Activated naive CD4-positive, alpha-beta T cell treated with anti-CD3 and anti-CD28 coated beads for 36 hours (primary cell): Measurements from ENCODE around the gene BCAM. TPM values are rescaled to one million over a fixed set of nuclear protein-coding genes. Genes with fewer than 3 reads are reported as not detected.
"Not testable (repeated sequence)": the region's sequence is repeated elsewhere in the genome, so short reads cannot be mapped to it uniquely, and the experiment has no call there.

ENCODE experiments used
- CTCF ChIA-PET: fragments of 350-600 bp; sonication (Branson Sonifier 250); formaldehyde crosslinking; loops from one replicate; lab custom pipeline; 2021; ENCODE audit warnings: antibody characterized with exemption; lab: Charles Lee
- DNase-seq: peaks from one replicate; pipeline ENCODE4 v3.0.0-alpha.2; 2020
- H3K27ac Mint-ChIP-seq: one replicate; pipeline ENCODE4 v1.8.0; 2021; ENCODE audit warnings: mild to moderate bottlenecking, mixed read lengths
- H3K27me3 Mint-ChIP-seq: one replicate; pipeline ENCODE4 v1.8.0; 2021; ENCODE audit warnings: low read depth, mixed read lengths
- H3K36me3 Mint-ChIP-seq: one replicate; pipeline ENCODE4 v1.8.0; 2021; ENCODE audit warnings: low read depth, mixed read lengths
- H3K4me1 Mint-ChIP-seq: one replicate; pipeline ENCODE4 v1.8.0; 2021; ENCODE audit warnings: low read depth, mixed read lengths
- H3K4me3 Mint-ChIP-seq: one replicate; pipeline ENCODE4 v1.8.0; 2021; ENCODE audit warnings: mild to moderate bottlenecking, moderate library complexity, mixed read lengths
- H3K9me3 Mint-ChIP-seq: one replicate; pipeline ENCODE4 v1.8.0; 2021; ENCODE audit warnings: mixed read lengths
- intact Hi-C: fragments of 100-400 bp; cut with micrococcal nuclease; formaldehyde crosslinking; loops from one replicate; pipeline ENCODE4 v1.15.1; 2023
- total RNA-seq, 2 experiments: library from RNA; stranded (reverse); gene quantifications; one replicate each; pipeline ENCODE4 v1.2.3, GENCODE V29; 2021

Gene BCAM
- total RNA-seq, 2 experiments from 2014 or later, result not detected

GRCh38 chr19:44847144-44848035 is 38.5 kb downstream of the BCAM start:
- H3K4me1 Mint-ChIP-seq, result peaks cover 17% of the 10 kb centered on the region
- CTCF ChIA-PET, result interaction anchor here (0.8 kb wide), 1 partner anchor 77 kb away, joined by 4 read pairs; no protein-coding TSS in a partner anchor
- peak; percentile 18 for DNase-seq

GRCh38 chr19:44848036-44848811 is 39.3 kb downstream of the BCAM start:
- Mint-ChIP-seq H3K27me3 (peaks cover 18% of the 10 kb centered on the region), H3K4me1 (peaks cover 17% of the 10 kb centered on the region), H3K27ac (no peak overlapping the region), H3K9me3 (no peaks in the 10 kb centered on the region), H3K4me3 (no peak overlapping the region), H3K36me3 (no peaks in the 10 kb centered on the region)
- intact Hi-C loops, result loop anchor here (10.0 kb wide), 1 partner anchor 193 kb away; no protein-coding TSS in a partner anchor
- CTCF ChIA-PET, result interaction anchor here (0.7 to 1.3 kb wide), 2 partner anchors 71 to 124 kb away, joined by 3 to 5 read pairs; no protein-coding TSS in a partner anchor
- DNase-seq, result peak; percentile 18

More at GRCh38 chr19:44847144-44848035, 38.5 kb downstream of the BCAM start:
- Mint-ChIP-seq H3K27me3 (peaks cover 18% of the 10 kb centered on the region), H3K4me3 (peak overlapping the region; percentile 53), H3K36me3 (no peaks in the 10 kb centered on the region), H3K9me3 (no peaks in the 10 kb centered on the region), H3K27ac (no peak overlapping the region)
- intact Hi-C loops, result loop anchor here (2.0 to 10.0 kb wide), 2 partner anchors 107 to 193 kb away; partner anchors contain the start of gene CLPTM1

- Mint-ChIP-seq H3K36me3 (no peaks in the 10 kb centered on the region), H3K4me3 (no peak overlapping the region), H3K27ac (no peak overlapping the region), H3K27me3 (peaks cover 18% of the 10 kb centered on the region), H3K4me1 (peaks cover 17% of the 10 kb centered on the region), H3K9me3 (no peaks in the 10 kb centered on the region)
- no peak for DNase-seq
- intact Hi-C loops, result loop anchor here (10.0 kb wide), 1 partner anchor 194 kb away; no protein-coding TSS in a partner anchor
- CTCF ChIA-PET, result interaction anchor here (0.7 to 1.3 kb wide), 3 partner anchors 72 to 125 kb away, joined by 3 to 5 read pairs (median 3); no protein-coding TSS in a partner anchor
These were observed 40.0 kb downstream of the BCAM start for GRCh38 chr19:44848812-44849447.

GRCh38 chr19:44850641-44851109 is 41.8 kb downstream of the BCAM start:
- CTCF ChIA-PET, result interaction anchor here (0.6 to 1.3 kb wide), 2 partner anchors 67 to 1051 kb away, joined by 3 to 5 read pairs; no protein-coding TSS in a partner anchor
- H3K27ac Mint-ChIP-seq, result no peak overlapping the region
- H3K9me3 Mint-ChIP-seq, result no peaks in the 10 kb centered on the region
- DNase-seq, result no peak
- H3K4me3 Mint-ChIP-seq, result no peak overlapping the region
- H3K36me3 Mint-ChIP-seq, result no peaks in the 10 kb centered on the region
- H3K4me1 Mint-ChIP-seq, result peaks cover 10% of the 10 kb centered on the region
- intact Hi-C loops, result no loop called here
- peaks cover 13% of the 10 kb centered on the region for H3K27me3 Mint-ChIP-seq

GRCh38 chr19:44851427-44851826 is 42.5 kb downstream of the BCAM start:
- Mint-ChIP-seq H3K4me1 (peaks cover 9% of the 10 kb centered on the region), H3K27ac (no peak overlapping the region), H3K27me3 (peaks cover 13% of the 10 kb centered on the region), H3K9me3 (no peaks in the 10 kb centered on the region), H3K36me3 (no peaks in the 10 kb centered on the region), H3K4me3 (no peak overlapping the region)
- intact Hi-C loops, result no loop called here
- DNase-seq, result no peak
- CTCF ChIA-PET, result interaction anchor here (0.6 kb wide), 2 partner anchors 119 to 1052 kb away, joined by 3 read pairs; no protein-coding TSS in a partner anchor

- H3K27me3 Mint-ChIP-seq, result no peaks in the 10 kb centered on the region
These were observed 46.7 kb downstream of the BCAM start for GRCh38 chr19:44855606-44856005.

GRCh38 chr19:44856421-44857083 is 47.6 kb downstream of the BCAM start:
- H3K4me3 Mint-ChIP-seq, result no peak overlapping the region
- intact Hi-C loops, result no loop called here
- no peak overlapping the region for H3K27ac Mint-ChIP-seq
- H3K4me1 Mint-ChIP-seq, result no peaks in the 10 kb centered on the region
- H3K9me3 Mint-ChIP-seq, result no peaks in the 10 kb centered on the region
- CTCF ChIA-PET, result interaction anchor here (1.2 kb wide), 1 partner anchor 10 kb away, joined by 3 read pairs; no protein-coding TSS in a partner anchor
- no peaks in the 10 kb centered on the region for H3K36me3 Mint-ChIP-seq
- H3K27me3 Mint-ChIP-seq, result no peaks in the 10 kb centered on the region
- no peak for DNase-seq

More at GRCh38 chr19:44855606-44856005, 46.7 kb downstream of the BCAM start:
- CTCF ChIA-PET, result no interaction called here
- intact Hi-C loops, result no loop called here
- Mint-ChIP-seq H3K27ac (no peak overlapping the region), H3K9me3 (no peaks in the 10 kb centered on the region), H3K36me3 (no peaks in the 10 kb centered on the region), H3K4me1 (no peaks in the 10 kb centered on the region), H3K4me3 (no peak overlapping the region)
- no peak for DNase-seq

GRCh38 chr19:44857837-44858236 is 48.9 kb downstream of the BCAM start:
- Mint-ChIP-seq H3K27me3 (no peaks in the 10 kb centered on the region), H3K4me1 (no peaks in the 10 kb centered on the region), H3K9me3 (no peaks in the 10 kb centered on the region), H3K4me3 (no peak overlapping the region), H3K27ac (no peak overlapping the region), H3K36me3 (no peaks in the 10 kb centered on the region)
- intact Hi-C loops, result no loop called here
- CTCF ChIA-PET, result interaction anchor here (0.7 to 1.2 kb wide), 3 partner anchors 9 to 74 kb away, joined by 3 read pairs; no protein-coding TSS in a partner anchor
- no peak for DNase-seq

- intact Hi-C loops, H3K9me3 Mint-ChIP-seq, H3K36me3 Mint-ChIP-seq, DNase-seq, H3K27me3 Mint-ChIP-seq, CTCF ChIA-PET, H3K4me1 Mint-ChIP-seq, H3K4me3 Mint-ChIP-seq, H3K27ac Mint-ChIP-seq: not testable (repeated sequence)
These were observed 52.7 kb downstream of the BCAM start for GRCh38 chr19:44861576-44861975.

GRCh38 chr19:44863990-44864389 is 55.1 kb downstream of the BCAM start:
- no peak overlapping the region for H3K27ac Mint-ChIP-seq
- H3K9me3 Mint-ChIP-seq, result no peaks in the 10 kb centered on the region
- no peak overlapping the region for H3K4me3 Mint-ChIP-seq
- no peak for DNase-seq
- CTCF ChIA-PET, result no interaction called here
- no peaks in the 10 kb centered on the region for H3K27me3 Mint-ChIP-seq
- no peaks in the 10 kb centered on the region for H3K36me3 Mint-ChIP-seq
- H3K4me1 Mint-ChIP-seq, result no peaks in the 10 kb centered on the region
- intact Hi-C loops, result no loop called here

GRCh38 chr19:44865196-44865767 is 56.4 kb downstream of the BCAM start:
- Mint-ChIP-seq H3K4me1 (no peaks in the 10 kb centered on the region), H3K27ac (no peak overlapping the region), H3K4me3 (no peak overlapping the region), H3K36me3 (no peaks in the 10 kb centered on the region), H3K9me3 (no peaks in the 10 kb centered on the region), H3K27me3 (no peaks in the 10 kb centered on the region)
- no peak for DNase-seq
- intact Hi-C loops, result no loop called here
- CTCF ChIA-PET, result no interaction called here
